HepG2 (cell line): ENCODE data around the gene RGSL1. TPM values are rescaled to one million over a fixed set of nuclear protein-coding genes. Genes with fewer than 3 reads are reported as not detected.

Experiments
- AKAP8 ChIP-seq: sonication (generic); formaldehyde crosslinking; IDR thresholded peaks from 2 replicates; pipeline ENCODE4 v1.5.1; 2020; ENCODE audit warnings: mild to moderate bottlenecking, missing genetic modification reagents
- REXO4 ChIP-seq: sonication (generic); formaldehyde crosslinking; IDR thresholded peaks from 2 replicates; pipeline ENCODE4 v1.8.0; 2022; ENCODE audit warnings: missing genetic modification reagents, mild to moderate bottlenecking, borderline replicate concordance
- ZC3H13 ChIP-seq: sonication (generic); formaldehyde crosslinking; IDR thresholded peaks from 2 replicates; pipeline ENCODE4 v1.8.1; 2023; ENCODE audit warnings: mild to moderate bottlenecking, missing genetic modification reagents, moderate library complexity
- polyA plus RNA-seq, 8 experiments: library from polyadenylated mRNA; depleted of rRNA in 3 of 8; stranded (reverse) in 7 of 8; unstranded in 1 of 8; fragments of >200 nt; fragmentation: Illumina TruSeq in 4 of 8; extraction: Trizol in 4 of 8; gene quantifications; 2 replicates each; pipeline versions ENCODE4 v1.2.1 to v1.2.3, GENCODE V29; 2011 to 2016; ENCODE audit warnings: low read depth in 4 of 8, missing spikeins in 1 of 8, mixed read lengths in 1 of 8; ENCODE audit not compliant: insufficient read depth in 1 of 8
- total RNA-seq, 5 experiments: library from RNA; depleted of rRNA; stranded (reverse); fragments of >200 nt; fragmentation: Illumina TruSeq; extraction: Trizol; gene quantifications; 2 replicates each; pipeline ENCODE4 v1.2.3, GENCODE V29; 2016; ENCODE audit warnings: low read depth in 1 of 5
- TF ChIP-seq, protein P1 (sequence below): sonication (generic); formaldehyde crosslinking; conservative IDR thresholded peaks from 2 replicates; pipeline ENCODE4 v1.4.0; 2020; ENCODE audit warnings: missing genetic modification reagents
- TF ChIP-seq, protein P2 (sequence below), 2 experiments: fragments of 450-650 bp in 1 of 2; sonication (generic) in 1 of 2; formaldehyde crosslinking in 1 of 2; IDR thresholded peaks; 2 replicates each; pipeline versions ENCODE4 v1.6.1 to v1.8.0; 2016 to 2022; ENCODE audit warnings: antibody characterized with exemption in 1 of 2, mild to moderate bottlenecking in 1 of 2, missing genetic modification reagents in 1 of 2

RGSL1 gene
- total and polyA plus RNA-seq, 2 of the 13 experiments (the other 11 are each of a cell fraction or from before 2014, with no cell fraction given) = not detected

DNA sequence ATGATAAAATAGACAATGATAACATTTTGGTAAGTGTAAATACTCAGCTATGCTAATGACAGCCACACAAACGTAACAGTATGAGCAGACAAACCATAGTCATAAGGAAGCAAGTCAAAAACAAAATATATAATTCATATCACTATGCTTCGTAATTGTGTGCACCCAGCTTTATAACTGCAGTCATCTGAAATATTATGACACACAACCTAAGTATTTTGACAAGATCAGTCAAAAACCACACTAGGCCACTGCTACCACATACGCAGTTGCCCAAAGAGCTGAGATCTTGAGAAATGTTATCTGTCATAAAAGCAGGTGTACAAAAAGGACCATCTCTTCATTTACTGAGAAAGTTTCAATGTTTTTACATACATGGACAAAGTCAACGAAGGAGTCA is 113.1 kb downstream of the RGSL1 start (continued):
- TF ChIP-seq, protein P1, sequence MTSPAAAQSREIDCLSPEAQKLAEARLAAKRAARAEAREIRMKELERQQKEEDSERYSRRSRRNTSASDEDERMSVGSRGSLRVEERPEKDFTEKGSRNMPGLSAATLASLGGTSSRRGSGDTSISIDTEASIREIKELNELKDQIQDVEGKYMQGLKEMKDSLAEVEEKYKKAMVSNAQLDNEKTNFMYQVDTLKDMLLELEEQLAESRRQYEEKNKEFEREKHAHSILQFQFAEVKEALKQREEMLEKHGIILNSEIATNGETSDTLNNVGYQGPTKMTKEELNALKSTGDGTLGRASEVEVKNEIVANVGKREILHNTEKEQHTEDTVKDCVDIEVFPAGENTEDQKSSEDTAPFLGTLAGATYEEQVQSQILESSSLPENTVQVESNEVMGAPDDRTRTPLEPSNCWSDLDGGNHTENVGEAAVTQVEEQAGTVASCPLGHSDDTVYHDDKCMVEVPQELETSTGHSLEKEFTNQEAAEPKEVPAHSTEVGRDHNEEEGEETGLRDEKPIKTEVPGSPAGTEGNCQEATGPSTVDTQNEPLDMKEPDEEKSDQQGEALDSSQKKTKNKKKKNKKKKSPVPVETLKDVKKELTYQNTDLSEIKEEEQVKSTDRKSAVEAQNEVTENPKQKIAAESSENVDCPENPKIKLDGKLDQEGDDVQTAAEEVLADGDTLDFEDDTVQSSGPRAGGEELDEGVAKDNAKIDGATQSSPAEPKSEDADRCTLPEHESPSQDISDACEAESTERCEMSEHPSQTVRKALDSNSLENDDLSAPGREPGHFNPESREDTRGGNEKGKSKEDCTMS (CRISPR knock-in tag) = no peak
- TF ChIP-seq REXO4 (CRISPR knock-in tag) (no peak), ZC3H13 (CRISPR knock-in tag) (no peak), AKAP8 (CRISPR knock-in tag) (no peak)
- TF ChIP-seq, protein P2, sequence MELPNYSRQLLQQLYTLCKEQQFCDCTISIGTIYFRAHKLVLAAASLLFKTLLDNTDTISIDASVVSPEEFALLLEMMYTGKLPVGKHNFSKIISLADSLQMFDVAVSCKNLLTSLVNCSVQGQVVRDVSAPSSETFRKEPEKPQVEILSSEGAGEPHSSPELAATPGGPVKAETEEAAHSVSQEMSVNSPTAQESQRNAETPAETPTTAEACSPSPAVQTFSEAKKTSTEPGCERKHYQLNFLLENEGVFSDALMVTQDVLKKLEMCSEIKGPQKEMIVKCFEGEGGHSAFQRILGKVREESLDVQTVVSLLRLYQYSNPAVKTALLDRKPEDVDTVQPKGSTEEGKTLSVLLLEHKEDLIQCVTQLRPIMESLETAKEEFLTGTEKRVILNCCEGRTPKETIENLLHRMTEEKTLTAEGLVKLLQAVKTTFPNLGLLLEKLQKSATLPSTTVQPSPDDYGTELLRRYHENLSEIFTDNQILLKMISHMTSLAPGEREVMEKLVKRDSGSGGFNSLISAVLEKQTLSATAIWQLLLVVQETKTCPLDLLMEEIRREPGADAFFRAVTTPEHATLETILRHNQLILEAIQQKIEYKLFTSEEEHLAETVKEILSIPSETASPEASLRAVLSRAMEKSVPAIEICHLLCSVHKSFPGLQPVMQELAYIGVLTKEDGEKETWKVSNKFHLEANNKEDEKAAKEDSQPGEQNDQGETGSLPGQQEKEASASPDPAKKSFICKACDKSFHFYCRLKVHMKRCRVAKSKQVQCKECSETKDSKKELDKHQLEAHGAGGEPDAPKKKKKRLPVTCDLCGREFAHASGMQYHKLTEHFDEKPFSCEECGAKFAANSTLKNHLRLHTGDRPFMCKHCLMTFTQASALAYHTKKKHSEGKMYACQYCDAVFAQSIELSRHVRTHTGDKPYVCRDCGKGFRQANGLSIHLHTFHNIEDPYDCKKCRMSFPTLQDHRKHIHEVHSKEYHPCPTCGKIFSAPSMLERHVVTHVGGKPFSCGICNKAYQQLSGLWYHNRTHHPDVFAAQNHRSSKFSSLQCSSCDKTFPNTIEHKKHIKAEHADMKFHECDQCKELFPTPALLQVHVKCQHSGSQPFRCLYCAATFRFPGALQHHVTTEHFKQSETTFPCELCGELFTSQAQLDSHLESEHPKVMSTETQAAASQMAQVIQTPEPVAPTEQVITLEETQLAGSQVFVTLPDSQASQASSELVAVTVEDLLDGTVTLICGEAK (IDR thresholded peaks at IDR 0.05) = no peak
- TF ChIP-seq, protein P2 (CRISPR knock-in tag; IDR thresholded peaks at IDR 0.05) = no peak
- TF ChIP-seq, all 625 proteins: peak for 0
